Cardiac muscle cell (in vitro differentiated cells and primary cell): ENCODE data around the gene COL4A4. TPM values are rescaled to one million over a fixed set of nuclear protein-coding genes. Genes with fewer than 3 reads are reported as not detected.
"Not testable (repeated sequence)": the region's sequence is repeated elsewhere in the genome, so short reads cannot be mapped to it uniquely, and the experiment has no call there.

Experiments used
- DNase-seq, 2 donors: peaks; one replicate each; pipeline versions ENCODE4 v3.0.0 to v3.0.0-alpha.2; 2010 to 2017; ENCODE audit warnings: low read depth in 1 of 2, low spot score in 1 of 2
- H3K27ac ChIP-seq: fragments of 200-600 bp; sonication (generic); 2 replicates; pipeline ENCODE4 v1.5.1; 2016
- H3K27me3 ChIP-seq: fragments of 200-600 bp; sonication (generic); 2 replicates; pipeline ENCODE4 v1.6.0; 2016; ENCODE audit warnings: control low read depth
- H3K36me3 ChIP-seq: fragments of 200-600 bp; sonication (generic); 2 replicates; pipeline ENCODE4 v1.5.1; 2016; ENCODE audit warnings: control low read depth
- H3K4me1 ChIP-seq: fragments of 200-600 bp; sonication (generic); 2 replicates; pipeline ENCODE4 v1.8.1; 2017; ENCODE audit warnings: low read depth, mild to moderate bottlenecking, mixed run types
- H3K4me3 ChIP-seq: fragments of 200-600 bp; sonication (generic); 2 replicates; pipeline ENCODE4 v1.5.1; 2016; ENCODE audit warnings: mild to moderate bottlenecking
- H3K9me3 ChIP-seq: fragments of 200-600 bp; sonication (generic); 2 replicates; pipeline ENCODE4 v1.5.1; 2017; ENCODE audit warnings: low read depth, mild to moderate bottlenecking, control low read depth
- polyA plus RNA-seq: library from polyadenylated mRNA; unstranded; fragments of >200 nt; fragmentation: Nextera tagmentation; extraction: Ambion mirVana; gene quantifications from 2 replicates; pipeline ENCODE4 v1.2.1, GENCODE V29; 2016
- total RNA-seq: library from RNA; depleted of rRNA; stranded (reverse); fragments of >200 nt; gene quantifications from 2 replicates; pipeline ENCODE4 v1.2.3, GENCODE V29; 2016
- TF ChIP-seq, protein P1 (sequence below): IDR thresholded peaks from 2 replicates; pipeline ENCODE4 v1.5.1; 2012; ENCODE audit warnings: low read depth, mild to moderate bottlenecking, low read length

COL4A4 gene
- total and polyA plus RNA-seq, 2 experiments from 2014 or later = 0.07 to 0.15 TPM

DNA sequence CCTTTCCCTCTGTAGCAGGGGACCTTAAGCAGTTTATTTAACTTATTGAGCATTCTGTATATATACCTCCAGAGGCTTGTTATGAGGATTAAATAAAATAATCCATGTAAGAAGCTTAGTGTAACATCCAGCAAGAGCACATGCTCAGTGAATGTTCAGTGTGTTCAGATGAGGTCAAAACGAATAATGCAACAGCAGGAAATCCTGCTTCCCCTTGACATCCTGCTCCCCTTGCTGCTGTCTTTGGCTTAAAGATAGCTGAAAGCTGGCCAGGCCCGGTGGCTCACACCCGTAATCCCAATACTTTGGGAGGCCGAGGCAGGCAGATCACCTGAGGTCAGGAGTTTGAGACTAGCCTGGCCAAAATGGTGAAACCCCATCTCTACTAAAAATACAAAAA, 68.7 kb downstream of the COL4A4 start:
- Histone ChIP-seq H3K4me1 (no peaks in the 10 kb centered on the region), H3K36me3 (no peaks in the 10 kb centered on the region), H3K27ac (no peak overlapping the region), H3K9me3 (no peaks in the 10 kb centered on the region), H3K4me3 (no peak overlapping the region), H3K27me3 (no peaks in the 10 kb centered on the region)
- TF ChIP-seq, protein P1, sequence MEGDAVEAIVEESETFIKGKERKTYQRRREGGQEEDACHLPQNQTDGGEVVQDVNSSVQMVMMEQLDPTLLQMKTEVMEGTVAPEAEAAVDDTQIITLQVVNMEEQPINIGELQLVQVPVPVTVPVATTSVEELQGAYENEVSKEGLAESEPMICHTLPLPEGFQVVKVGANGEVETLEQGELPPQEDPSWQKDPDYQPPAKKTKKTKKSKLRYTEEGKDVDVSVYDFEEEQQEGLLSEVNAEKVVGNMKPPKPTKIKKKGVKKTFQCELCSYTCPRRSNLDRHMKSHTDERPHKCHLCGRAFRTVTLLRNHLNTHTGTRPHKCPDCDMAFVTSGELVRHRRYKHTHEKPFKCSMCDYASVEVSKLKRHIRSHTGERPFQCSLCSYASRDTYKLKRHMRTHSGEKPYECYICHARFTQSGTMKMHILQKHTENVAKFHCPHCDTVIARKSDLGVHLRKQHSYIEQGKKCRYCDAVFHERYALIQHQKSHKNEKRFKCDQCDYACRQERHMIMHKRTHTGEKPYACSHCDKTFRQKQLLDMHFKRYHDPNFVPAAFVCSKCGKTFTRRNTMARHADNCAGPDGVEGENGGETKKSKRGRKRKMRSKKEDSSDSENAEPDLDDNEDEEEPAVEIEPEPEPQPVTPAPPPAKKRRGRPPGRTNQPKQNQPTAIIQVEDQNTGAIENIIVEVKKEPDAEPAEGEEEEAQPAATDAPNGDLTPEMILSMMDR = no peak
- peak in 1 of 2 donors; percentile 9 for DNase-seq

GRCh38 chr2:227082286-227082685, 81.7 kb downstream of the COL4A4 start:
- Histone ChIP-seq H3K27me3 (no peaks in the 10 kb centered on the region), H3K4me3 (no peak overlapping the region), H3K4me1 (no peaks in the 10 kb centered on the region), H3K36me3 (no peaks in the 10 kb centered on the region), H3K27ac (no peak overlapping the region), H3K9me3 (no peaks in the 10 kb centered on the region)
- TF ChIP-seq, protein P1 = no peak
- DNase-seq = no peak

GRCh38 chr2:227079726-227080125, 84.3 kb downstream of the COL4A4 start:
- TF ChIP-seq, protein P1 = no peak
- Histone ChIP-seq H3K9me3 (no peaks in the 10 kb centered on the region), H3K4me1 (no peaks in the 10 kb centered on the region), H3K27me3 (no peaks in the 10 kb centered on the region), H3K4me3 (no peak overlapping the region), H3K27ac (no peak overlapping the region), H3K36me3 (no peaks in the 10 kb centered on the region)
- DNase-seq = no peak

GRCh38 chr2:227065065-227065464, 98.9 kb downstream of the COL4A4 start:
- H3K4me1 ChIP-seq, H3K9me3 ChIP-seq, H3K27ac ChIP-seq, H3K4me3 ChIP-seq, H3K27me3 ChIP-seq, DNase-seq, H3K36me3 ChIP-seq: not testable (repeated sequence)

DNA sequence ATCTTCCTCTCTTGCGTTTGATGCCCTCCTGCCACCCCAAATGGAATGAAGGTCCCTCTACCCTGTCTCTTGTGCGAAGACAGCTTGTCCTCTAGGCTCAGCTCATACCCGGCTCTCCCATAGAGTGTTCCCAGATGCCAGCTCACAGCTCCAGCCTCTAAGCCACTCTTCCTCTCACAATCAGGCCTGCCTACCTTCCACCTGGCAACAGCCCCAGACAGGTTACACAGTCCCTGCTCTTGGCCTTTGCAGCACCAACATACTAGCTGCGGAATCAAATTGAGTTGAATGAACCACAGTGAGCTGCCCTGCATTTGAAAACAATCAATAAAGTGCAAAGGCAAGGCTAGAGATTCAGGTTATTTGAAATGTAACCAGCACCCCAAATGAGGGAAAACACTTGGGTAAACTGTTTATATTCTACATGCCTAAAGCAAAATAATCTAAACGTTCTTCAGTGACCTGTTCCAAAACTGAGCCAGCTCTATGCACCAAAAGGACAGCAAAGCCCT, 105.1 kb downstream of the COL4A4 start:
- H3K9me3 ChIP-seq = no peaks in the 10 kb centered on the region
- H3K4me1 ChIP-seq = no peaks in the 10 kb centered on the region
- H3K4me3 ChIP-seq = no peak overlapping the region
- no peak for DNase-seq
- H3K36me3 ChIP-seq = no peaks in the 10 kb centered on the region
- H3K27ac ChIP-seq = no peak overlapping the region
- H3K27me3 ChIP-seq = no peaks in the 10 kb centered on the region
- TF ChIP-seq, protein P1 = no peak

DNA sequence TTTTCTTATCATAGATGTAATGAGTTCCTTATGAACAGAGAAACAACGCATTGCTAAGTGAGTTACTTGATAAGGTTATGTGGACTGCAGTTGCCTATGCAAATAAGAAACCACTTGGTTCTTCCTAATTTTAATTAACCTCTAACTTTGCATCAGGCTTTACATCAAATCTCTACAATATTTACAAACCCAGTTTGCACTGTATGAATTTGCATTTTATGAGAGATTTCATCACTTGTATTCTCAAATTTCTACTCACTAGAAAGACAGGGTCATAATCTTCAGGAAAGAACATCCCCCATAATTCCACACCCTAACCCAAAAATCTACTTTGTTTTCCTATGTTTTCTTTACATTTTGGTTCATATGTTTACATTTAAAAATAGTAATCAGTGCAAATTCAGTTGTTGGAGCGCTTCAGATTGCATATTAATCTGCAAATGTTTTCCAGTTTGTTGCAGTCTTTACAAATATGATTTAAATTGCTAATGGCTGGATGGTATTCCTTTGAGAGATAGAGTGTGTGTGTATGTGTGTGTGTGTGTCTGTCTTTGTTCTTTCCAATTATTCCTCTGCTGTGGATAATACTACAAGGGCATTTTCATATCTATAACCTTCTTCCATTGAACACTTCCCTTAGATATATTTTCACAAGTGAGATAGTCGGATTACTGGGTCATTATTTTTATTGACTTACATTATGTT, 106.1 kb downstream of the COL4A4 start:
- Histone ChIP-seq H3K27ac (no peak overlapping the region), H3K4me3 (no peak overlapping the region), H3K27me3 (no peaks in the 10 kb centered on the region), H3K4me1 (no peaks in the 10 kb centered on the region), H3K9me3 (no peaks in the 10 kb centered on the region), H3K36me3 (no peaks in the 10 kb centered on the region)
- TF ChIP-seq, protein P1 = no peak
- DNase-seq = no peak
